Activated CD8-positive, alpha-beta T cell treated with anti-CD3 and anti-CD28 coated beads, Interleukin-2, amount 10 ng/mL, durations not matched to agents 7 days and 5 days (primary cell): ENCODE data around the gene BRIP1. TPM values are rescaled to one million over a fixed set of nuclear protein-coding genes. Genes with fewer than 3 reads are reported as not detected.
"Not testable (repeated sequence)": the region's sequence is repeated elsewhere in the genome, so short reads cannot be mapped to it uniquely, and the experiment has no call there.

Experiments
- ATAC-seq: fragments of 150-1000 bp; cut with Tn5 transposase; one replicate; pipeline ENCODE4 v1.10.0; 2021; ENCODE audit warnings: moderate library complexity
- CTCF ChIA-PET: fragments of 350-600 bp; sonication (Branson Sonifier 250); formaldehyde crosslinking; loops from one replicate; lab custom pipeline; 2021; ENCODE audit warnings: antibody characterized with exemption; lab: Charles Lee
- POLR2A ChIA-PET: fragments of 350-600 bp; sonication (Branson Sonifier 250); formaldehyde crosslinking; loops from one replicate; lab custom pipeline; 2021; ENCODE audit warnings: antibody characterized with exemption; lab: Charles Lee
- DNase-seq: peaks from one replicate; pipeline ENCODE4 v3.0.0-alpha.2; 2020
- H3K27ac Mint-ChIP-seq: one replicate; pipeline ENCODE4 v1.8.0; 2021; ENCODE audit warnings: mild to moderate bottlenecking, mixed read lengths
- H3K27me3 Mint-ChIP-seq: one replicate; pipeline ENCODE4 v1.8.0; 2021; ENCODE audit warnings: low read depth, mixed read lengths
- H3K36me3 Mint-ChIP-seq: one replicate; pipeline ENCODE4 v1.8.0; 2021; ENCODE audit warnings: low read depth, mixed read lengths
- H3K4me1 Mint-ChIP-seq: one replicate; pipeline ENCODE4 v1.8.0; 2021; ENCODE audit warnings: low read depth, mixed read lengths
- H3K4me3 Mint-ChIP-seq: one replicate; pipeline ENCODE4 v1.8.0; 2021; ENCODE audit warnings: mild to moderate bottlenecking, mixed read lengths
- H3K9me3 Mint-ChIP-seq: one replicate; pipeline ENCODE4 v1.8.0; 2022; ENCODE audit warnings: mixed read lengths; ENCODE audit not compliant: insufficient read depth
- total RNA-seq, 2 experiments: library from RNA; stranded (reverse); gene quantifications; one replicate each; pipeline ENCODE4 v1.2.3, GENCODE V29; 2021

The BRIP1 gene
- total RNA-seq, 2 experiments from 2014 or later = 24.3 to 25.9 TPM

DNA sequence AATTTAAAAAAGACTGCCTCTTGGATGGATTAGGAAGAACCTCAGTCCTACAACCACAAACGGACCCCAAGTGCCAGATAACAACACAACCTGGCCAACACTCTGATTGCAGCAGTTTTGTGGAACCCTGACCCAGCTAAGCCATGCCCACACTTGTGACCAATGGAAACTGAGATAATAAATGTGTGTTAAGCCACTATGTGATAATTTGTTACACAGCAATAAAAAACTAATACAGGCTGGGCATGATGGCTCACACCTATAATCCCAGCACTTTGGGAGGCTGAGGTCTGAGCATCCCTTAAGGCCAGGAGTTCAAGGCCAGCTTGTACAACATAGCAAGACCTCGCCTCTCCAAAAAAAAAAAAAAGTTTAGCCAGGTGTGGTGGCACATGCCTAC, 127.5 kb downstream of the BRIP1 start:
- no peak overlapping the region for H3K27ac Mint-ChIP-seq
- ATAC-seq (no peak), DNase-seq (no peak)
- ChIA-PET POLR2A (no interaction called here), CTCF (no interaction called here)
- H3K27me3 Mint-ChIP-seq = no peaks in the 10 kb centered on the region
- no peak overlapping the region for H3K4me3 Mint-ChIP-seq
- H3K36me3 Mint-ChIP-seq = peaks cover 37% of the 10 kb centered on the region
- H3K4me1 Mint-ChIP-seq = no peaks in the 10 kb centered on the region
- peaks cover 8% of the 10 kb centered on the region for H3K9me3 Mint-ChIP-seq

DNA sequence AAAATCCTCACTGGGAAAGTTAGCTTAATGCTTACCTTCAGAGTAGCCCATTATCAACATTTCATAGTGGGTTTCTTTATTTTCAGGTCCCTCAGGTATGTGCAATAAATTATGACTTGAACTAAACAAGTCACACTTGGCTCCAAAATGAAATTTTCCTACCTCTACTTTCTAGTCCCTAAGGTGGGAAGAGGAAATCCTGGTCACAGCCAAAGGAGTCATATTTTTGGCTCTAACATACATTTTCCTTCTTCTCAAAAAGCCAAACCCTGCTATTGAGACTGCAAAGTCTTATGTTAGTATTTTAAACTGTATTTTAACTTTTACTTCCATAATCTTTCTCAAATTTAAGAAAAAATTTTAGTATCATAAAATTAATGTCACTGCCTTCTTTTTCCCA, 128.9 kb downstream of the BRIP1 start:
- Mint-ChIP-seq H3K4me1 (no peaks in the 10 kb centered on the region), H3K27ac (no peak overlapping the region), H3K27me3 (no peaks in the 10 kb centered on the region), H3K36me3 (peaks cover 25% of the 10 kb centered on the region), H3K4me3 (no peak overlapping the region), H3K9me3 (peaks cover 4% of the 10 kb centered on the region)
- ChIA-PET POLR2A (no interaction called here), CTCF (no interaction called here)
- ATAC-seq (no peak), DNase-seq (no peak)

DNA sequence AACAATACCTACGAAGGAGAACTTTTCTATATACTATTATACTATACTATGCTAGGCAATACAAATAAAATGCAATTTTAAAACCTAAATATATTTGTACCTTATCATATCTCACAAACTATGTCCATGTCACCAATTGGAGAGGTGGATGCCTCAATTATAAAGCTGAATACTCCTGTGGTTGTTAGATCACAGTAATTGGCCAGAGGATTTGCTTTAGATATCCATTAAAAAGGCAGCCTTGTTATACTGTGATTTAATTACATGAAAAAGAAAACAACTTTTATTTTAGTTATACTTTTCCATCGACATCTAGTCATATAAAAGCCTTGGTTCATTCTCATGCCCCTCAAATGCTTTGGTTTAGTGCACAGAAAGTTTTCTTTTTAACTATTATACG, 129.3 kb downstream of the BRIP1 start:
- peaks cover 4% of the 10 kb centered on the region for H3K9me3 Mint-ChIP-seq
- CTCF ChIA-PET = no interaction called here

DNA sequence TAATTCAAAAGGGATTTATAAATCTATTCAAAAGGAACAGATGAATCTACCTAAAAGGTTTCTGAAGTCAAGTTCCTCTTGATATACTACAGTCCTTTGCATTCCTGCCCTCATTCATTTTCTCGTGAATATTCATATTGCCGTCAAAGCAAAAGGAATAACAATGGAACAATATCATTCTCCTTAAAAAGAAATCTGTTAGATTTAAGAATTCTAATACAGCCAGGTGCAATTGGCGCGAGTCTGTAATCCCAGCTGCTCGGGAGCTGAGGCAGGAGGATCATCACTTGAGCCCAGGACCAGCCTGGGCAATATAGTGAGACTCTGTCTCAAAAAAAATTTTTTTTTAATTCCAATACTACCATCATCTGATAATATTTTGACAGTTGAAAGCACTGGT, 130.3 kb downstream of the BRIP1 start:
- Mint-ChIP-seq H3K4me1 (peaks cover 6% of the 10 kb centered on the region), H3K27me3 (no peaks in the 10 kb centered on the region), H3K36me3 (peaks cover 22% of the 10 kb centered on the region), H3K9me3 (peaks cover 4% of the 10 kb centered on the region), H3K4me3 (no peak overlapping the region), H3K27ac (no peak overlapping the region)
- CTCF ChIA-PET = no interaction called here
- DNase-seq (no peak), ATAC-seq (no peak)
- POLR2A ChIA-PET = no interaction called here

More for the DNA sequence above, 129.3 kb downstream of the BRIP1 start:
- DNase-seq = no peak
- H3K4me3 Mint-ChIP-seq = no peak overlapping the region
- no peak for ATAC-seq
- H3K27me3 Mint-ChIP-seq = no peaks in the 10 kb centered on the region
- POLR2A ChIA-PET = no interaction called here
- H3K36me3 Mint-ChIP-seq = peaks cover 23% of the 10 kb centered on the region
- no peaks in the 10 kb centered on the region for H3K4me1 Mint-ChIP-seq
- H3K27ac Mint-ChIP-seq = no peak overlapping the region

DNA sequence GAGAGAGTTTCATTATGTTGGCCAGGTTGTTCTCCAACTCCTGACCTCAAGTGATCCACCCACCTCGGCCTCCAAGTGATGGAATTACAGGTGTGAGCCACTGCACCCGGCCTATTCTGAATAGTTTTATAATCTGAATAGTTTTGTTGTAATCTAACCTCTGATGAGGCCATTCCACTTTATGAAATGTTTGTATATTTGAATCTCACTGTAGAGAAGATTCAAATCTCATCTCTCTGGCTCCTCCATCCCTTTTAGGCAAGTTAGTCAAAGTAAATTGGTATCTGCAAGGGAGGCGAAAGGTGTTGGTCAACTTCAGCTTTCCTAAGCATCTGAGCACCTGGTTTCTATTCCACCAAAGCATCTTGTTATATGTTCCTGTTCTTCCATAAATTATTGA, 131.2 kb downstream of the BRIP1 start:
- H3K9me3 Mint-ChIP-seq = no peaks in the 10 kb centered on the region
- H3K36me3 Mint-ChIP-seq = peaks cover 13% of the 10 kb centered on the region
- peaks cover 6% of the 10 kb centered on the region for H3K4me1 Mint-ChIP-seq
- no peaks in the 10 kb centered on the region for H3K27me3 Mint-ChIP-seq
- H3K27ac Mint-ChIP-seq = no peak overlapping the region
- ATAC-seq = no peak
- ChIA-PET POLR2A (no interaction called here), CTCF (no interaction called here)
- DNase-seq = no peak
- H3K4me3 Mint-ChIP-seq = no peak overlapping the region

DNA sequence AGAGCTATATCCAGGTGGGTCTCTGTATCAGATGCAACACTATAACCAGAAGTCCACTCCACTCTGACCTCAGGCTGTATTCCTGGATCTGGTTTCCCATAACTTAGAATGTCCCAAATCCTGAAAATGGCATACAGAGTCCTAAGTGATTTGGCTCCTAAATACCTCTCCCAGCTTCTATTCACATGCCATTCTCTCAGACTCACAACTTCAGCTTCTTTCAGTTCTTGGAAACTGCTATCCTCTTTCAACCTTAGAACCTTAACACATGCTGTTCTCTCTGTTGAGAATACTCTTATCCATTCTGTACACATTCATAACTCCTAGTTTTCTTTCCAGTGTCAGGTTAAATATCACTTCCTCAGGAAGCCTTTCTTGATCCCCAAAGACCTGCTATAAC, 132.0 kb downstream of the BRIP1 start:
- POLR2A ChIA-PET = no interaction called here
- Mint-ChIP-seq H3K4me3 (no peak overlapping the region), H3K4me1 (peaks cover 6% of the 10 kb centered on the region), H3K9me3 (no peaks in the 10 kb centered on the region), H3K27ac (no peak overlapping the region), H3K36me3 (peaks cover 11% of the 10 kb centered on the region), H3K27me3 (no peaks in the 10 kb centered on the region)
- CTCF ChIA-PET = interaction anchor here (1.2 kb wide), 1 partner anchor 11 kb away, joined by 3 read pairs; no protein-coding TSS in a partner anchor
- DNase-seq (no peak), ATAC-seq (no peak)

DNA sequence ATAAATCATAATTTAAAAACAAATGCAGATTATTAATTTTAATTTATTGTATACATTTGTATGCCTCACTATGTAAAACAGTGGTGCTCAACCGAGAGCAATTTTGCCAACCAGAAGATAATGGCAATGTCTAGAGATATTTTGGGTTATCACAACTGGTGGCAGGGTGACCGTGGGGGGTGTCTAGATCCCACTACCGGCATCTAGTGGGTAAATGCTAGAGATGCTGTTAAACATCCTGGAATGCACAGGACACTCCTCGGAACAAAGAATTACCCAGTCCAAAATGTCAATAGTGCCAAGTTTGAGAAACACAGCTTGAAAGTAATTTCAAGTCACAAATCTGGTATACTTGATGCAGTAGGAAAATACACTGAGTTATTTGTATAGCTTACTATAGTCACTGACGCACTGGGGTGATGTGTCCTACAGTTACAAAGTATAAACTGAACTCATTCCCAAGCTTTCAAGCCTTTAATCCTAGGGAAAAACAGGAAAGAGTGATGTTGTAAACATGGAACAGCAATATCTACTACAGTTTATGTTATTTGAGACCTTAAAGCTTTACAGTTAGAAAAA, 133.5 kb downstream of the BRIP1 start:
- DNase-seq (no peak), ATAC-seq (no peak)
- H3K27ac Mint-ChIP-seq = no peak overlapping the region
- no peak overlapping the region for H3K4me3 Mint-ChIP-seq
- H3K9me3 Mint-ChIP-seq = no peaks in the 10 kb centered on the region
- ChIA-PET POLR2A (no interaction called here), CTCF (no interaction called here)
- H3K36me3 Mint-ChIP-seq = peaks cover 13% of the 10 kb centered on the region
- H3K27me3 Mint-ChIP-seq = no peaks in the 10 kb centered on the region
- H3K4me1 Mint-ChIP-seq = peaks cover 6% of the 10 kb centered on the region

DNA sequence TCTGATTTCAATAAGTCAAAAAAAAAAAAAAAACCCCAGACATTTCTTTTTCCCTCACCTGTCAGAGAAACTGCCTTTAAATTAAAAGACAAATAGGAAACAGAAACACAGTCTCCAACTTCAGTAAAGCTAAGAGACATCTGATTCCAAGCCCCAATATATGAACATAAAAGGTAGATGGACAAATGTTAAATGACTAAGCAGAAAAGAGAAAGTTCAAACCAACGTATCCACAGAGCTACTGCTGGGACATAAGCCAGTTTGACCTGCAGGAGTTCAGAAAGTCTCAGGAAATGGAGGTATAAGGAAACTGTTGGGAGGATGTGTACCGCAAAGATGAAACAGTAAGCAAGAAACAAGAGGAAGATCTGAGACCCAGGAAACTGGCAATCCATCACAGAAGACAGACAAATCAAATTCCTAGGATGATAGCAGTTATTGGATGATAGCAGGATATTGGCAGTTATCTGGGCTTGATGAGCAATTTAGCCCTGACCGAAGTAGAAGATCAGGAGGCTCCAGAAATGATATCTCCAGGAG, 135.0 kb downstream of the BRIP1 start:
- DNase-seq (no peak), ATAC-seq (no peak)
- no peaks in the 10 kb centered on the region for H3K9me3 Mint-ChIP-seq
- H3K36me3 Mint-ChIP-seq = peaks cover 13% of the 10 kb centered on the region
- no peak overlapping the region for H3K4me3 Mint-ChIP-seq
- peaks cover 6% of the 10 kb centered on the region for H3K4me1 Mint-ChIP-seq
- CTCF ChIA-PET = no interaction called here
- no peaks in the 10 kb centered on the region for H3K27me3 Mint-ChIP-seq
- no peak overlapping the region for H3K27ac Mint-ChIP-seq
- POLR2A ChIA-PET = no interaction called here

DNA sequence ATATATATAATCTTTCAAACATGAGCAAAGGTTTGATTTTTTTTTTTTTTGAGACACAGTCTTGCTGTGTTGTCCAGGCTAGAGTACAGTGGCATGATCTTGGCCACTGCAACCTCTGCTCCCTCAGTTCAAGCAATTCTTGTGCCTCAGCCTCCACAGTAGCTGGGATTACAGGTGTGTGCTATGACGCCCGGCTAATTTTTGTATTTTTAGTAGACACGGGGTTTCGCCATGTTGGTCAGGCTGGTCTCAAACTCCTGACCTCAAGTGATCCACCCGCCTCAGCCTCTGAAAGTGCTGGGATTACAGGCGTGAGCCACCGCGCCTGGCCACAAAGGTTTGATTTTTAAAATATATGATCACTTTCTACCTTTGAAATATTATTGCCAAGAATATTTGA, 135.5 kb downstream of the BRIP1 start:
- H3K9me3 Mint-ChIP-seq, H3K4me3 Mint-ChIP-seq, POLR2A ChIA-PET, H3K27ac Mint-ChIP-seq, H3K27me3 Mint-ChIP-seq, ATAC-seq, H3K4me1 Mint-ChIP-seq, DNase-seq, CTCF ChIA-PET: not testable (repeated sequence)
- H3K36me3 Mint-ChIP-seq = peaks cover 16% of the 10 kb centered on the region

DNA sequence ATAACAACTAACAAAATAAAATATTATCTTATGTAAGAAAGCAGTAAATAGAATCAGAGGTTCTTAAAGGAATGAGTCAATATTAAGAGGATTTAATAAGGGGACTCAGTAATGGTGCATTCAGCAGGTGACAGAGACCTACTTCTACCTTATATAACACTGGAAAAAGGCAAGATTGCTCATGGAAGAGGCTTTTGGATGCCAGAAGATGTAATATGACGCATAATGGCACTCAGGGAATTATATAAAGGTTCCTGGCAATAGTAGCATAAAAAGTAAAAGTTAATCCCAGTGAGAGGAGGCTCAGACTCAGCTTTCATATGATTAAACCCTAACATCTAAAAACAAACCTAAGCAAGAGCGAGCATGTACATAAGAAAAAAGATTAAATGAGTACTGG, 136.4 kb downstream of the BRIP1 start:
- Mint-ChIP-seq H3K9me3 (no peaks in the 10 kb centered on the region), H3K4me1 (peaks cover 6% of the 10 kb centered on the region), H3K4me3 (no peak overlapping the region), H3K27me3 (no peaks in the 10 kb centered on the region), H3K36me3 (peaks cover 18% of the 10 kb centered on the region), H3K27ac (no peak overlapping the region)
- ChIA-PET POLR2A (no interaction called here), CTCF (no interaction called here)
- no peak for DNase-seq
- ATAC-seq = no peak

DNA sequence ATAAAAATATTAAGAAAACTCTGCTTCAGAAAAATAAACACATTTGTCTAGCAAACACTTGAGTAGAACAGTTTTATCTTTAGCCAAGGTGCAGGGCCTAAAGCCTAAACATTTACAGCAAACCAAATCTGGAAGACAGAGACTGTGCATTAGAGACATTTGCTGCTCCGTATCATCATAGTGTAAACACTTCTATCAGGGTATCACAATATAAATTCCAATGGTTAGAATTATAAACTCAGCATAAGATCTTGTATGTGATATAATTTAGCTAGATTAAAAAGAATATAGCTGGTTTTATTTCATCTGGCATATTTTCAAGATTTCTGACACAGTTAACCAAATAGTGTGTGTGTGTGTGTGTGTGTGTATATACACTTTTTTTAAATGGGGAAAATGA, 138.6 kb downstream of the BRIP1 start:
- peaks cover 6% of the 10 kb centered on the region for H3K4me1 Mint-ChIP-seq
- ATAC-seq (no peak), DNase-seq (no peak)
- CTCF ChIA-PET = no interaction called here
- H3K27ac Mint-ChIP-seq = no peak overlapping the region
- no peak overlapping the region for H3K4me3 Mint-ChIP-seq
- POLR2A ChIA-PET = no interaction called here
- H3K9me3 Mint-ChIP-seq = no peaks in the 10 kb centered on the region
- H3K36me3 Mint-ChIP-seq = peaks cover 21% of the 10 kb centered on the region
- no peaks in the 10 kb centered on the region for H3K27me3 Mint-ChIP-seq

DNA sequence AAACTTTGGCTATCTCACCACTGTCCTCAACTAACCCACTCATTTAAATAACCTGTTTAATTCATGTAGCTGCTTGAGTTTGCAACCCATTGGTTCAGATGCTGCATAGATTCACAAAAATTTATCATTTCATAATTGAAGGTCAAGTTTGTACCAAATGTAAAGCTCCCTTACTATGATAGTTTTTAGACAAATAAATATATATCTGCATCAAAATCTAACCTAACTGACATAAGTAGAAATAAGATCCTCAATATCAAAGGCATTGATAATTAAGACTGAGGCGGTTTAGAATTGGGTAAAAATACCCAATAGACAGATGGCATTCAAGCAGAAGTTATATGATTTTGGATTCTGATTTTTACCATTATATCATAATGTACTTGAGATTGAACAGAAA, 139.4 kb downstream of the BRIP1 start:
- ChIA-PET CTCF (no interaction called here), POLR2A (no interaction called here)
- peaks cover 19% of the 10 kb centered on the region for H3K36me3 Mint-ChIP-seq
- H3K4me1 Mint-ChIP-seq = peaks cover 6% of the 10 kb centered on the region
- ATAC-seq (no peak), DNase-seq (no peak)
- no peaks in the 10 kb centered on the region for H3K9me3 Mint-ChIP-seq
- no peak overlapping the region for H3K27ac Mint-ChIP-seq
- no peaks in the 10 kb centered on the region for H3K27me3 Mint-ChIP-seq
- H3K4me3 Mint-ChIP-seq = no peak overlapping the region

DNA sequence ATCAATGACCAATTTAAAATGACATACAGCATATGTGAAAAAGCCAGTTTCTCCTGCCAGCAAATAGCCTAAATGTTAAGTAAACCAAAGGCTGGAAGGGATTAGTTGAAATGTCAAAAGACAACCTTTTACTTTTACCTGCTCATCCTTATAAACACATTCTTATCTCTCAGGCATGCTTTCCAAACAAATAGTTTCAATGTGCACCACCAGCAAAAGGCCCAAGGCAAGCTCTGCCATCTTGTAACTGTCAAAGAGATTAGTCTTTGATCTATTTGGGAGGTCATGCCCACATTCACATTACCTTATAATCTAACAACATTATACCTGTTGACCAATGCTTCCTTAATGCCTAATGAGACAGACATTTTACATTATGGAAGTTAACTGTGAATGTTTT, 140.1 kb downstream of the BRIP1 start:
- Mint-ChIP-seq H3K4me1 (no peaks in the 10 kb centered on the region), H3K4me3 (no peak overlapping the region), H3K27ac (no peak overlapping the region), H3K27me3 (no peaks in the 10 kb centered on the region), H3K9me3 (peaks cover 7% of the 10 kb centered on the region), H3K36me3 (peaks cover 16% of the 10 kb centered on the region)
- DNase-seq (no peak), ATAC-seq (no peak)
- ChIA-PET CTCF (no interaction called here), POLR2A (no interaction called here)
